GM18499 (cell line): ENCODE measurements around the gene GUK1.

Experiments
- ATAC-seq: cut with Tn5 transposase; IDR thresholded peaks from one replicate; pipeline ENCODE4 v1.9.1; 2021; ENCODE audit warnings: moderate number of reproducible peaks; ENCODE audit not compliant: insufficient read depth, unreplicated experiment

Gene GUK1

DNA sequence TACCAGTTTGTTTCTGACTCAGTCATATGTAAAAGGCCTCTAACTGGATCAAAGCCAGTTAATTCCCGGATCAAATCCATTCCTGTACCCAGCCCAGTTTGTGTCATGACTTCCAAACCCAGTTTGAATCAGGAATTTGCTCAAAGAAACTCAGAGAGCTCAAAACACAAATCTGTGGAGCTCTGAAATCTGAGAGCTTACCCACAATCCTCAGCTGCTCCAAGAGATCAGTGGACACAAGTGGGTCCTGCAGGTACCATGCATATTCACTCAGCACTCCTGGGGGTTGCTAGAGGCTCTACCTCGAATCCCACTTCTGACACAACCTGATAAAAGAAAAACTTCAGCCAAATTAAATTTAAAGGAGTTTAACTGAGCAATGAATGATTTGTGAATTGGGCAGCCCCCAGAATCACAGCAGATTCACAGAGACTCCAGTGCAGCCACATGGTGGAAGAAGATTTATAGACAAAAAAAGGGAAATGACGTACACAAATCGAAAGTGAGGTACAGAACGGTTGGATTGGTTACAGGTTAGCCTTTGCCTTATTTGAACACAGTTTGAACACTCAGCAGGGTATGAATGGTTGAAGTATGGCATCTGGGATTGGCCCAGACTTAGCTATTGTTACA lies 19.1 kb upstream of the GUK1 start:
- no peak for ATAC-seq

DNA sequence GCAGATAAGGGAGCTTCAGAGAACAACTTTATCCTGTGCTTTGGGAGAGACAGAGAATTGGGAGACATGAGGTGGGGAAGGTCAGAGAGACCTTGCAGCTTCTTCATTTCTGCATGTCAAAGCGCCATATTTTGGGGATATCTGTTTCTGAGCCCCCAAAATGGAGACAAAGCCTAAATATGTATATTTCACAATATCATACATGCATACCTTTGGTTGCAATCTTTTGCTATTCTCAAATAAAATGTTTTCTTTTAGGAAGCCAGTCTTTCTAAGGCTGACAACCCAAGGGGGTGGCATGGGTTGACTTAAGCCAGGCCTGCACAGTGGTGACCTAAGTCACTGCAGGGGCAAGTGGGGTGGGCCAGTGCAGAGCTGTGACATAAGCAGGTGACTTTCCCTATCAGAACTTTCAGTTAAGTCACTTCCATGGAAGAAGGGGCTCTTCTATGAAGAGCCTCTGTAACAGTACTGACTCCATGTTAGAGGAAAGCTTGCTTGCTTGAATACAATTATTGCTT lies 17.1 kb upstream of the GUK1 start:
- ATAC-seq: no peak

DNA sequence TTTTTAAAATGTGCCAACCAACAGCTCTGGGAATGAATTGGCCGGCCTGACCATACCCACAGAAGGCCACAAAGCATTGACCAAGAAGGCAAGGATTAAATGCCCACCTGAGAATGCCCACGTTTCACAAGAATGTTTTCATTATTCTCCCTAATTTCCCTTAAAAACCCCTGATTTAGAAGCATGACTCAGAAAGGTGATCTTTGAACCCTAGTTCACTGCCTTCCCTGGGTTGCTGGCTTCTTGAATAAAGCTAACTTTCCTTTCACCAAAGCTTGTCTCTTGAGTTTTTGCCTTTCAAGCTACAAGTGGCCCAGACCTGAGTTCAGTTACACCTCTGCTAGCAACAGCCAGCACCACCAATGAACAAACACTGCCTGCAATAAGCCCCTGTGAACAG lies 16.6 kb upstream of the GUK1 start:
- no peak for ATAC-seq

- ATAC-seq: no peak
These were observed 14.9 kb upstream of the GUK1 start for GRCh38 chr1:228125185-228125584.

GRCh38 chr1:228131766-228132165 lies 8.3 kb upstream of the GUK1 start:
- no peak for ATAC-seq

GRCh38 chr1:228134591-228134990 lies 5.5 kb upstream of the GUK1 start:
- ATAC-seq: no peak

- ATAC-seq: no peak
These were observed 3.2 kb upstream of the GUK1 start for GRCh38 chr1:228136901-228137300.

GRCh38 chr1:228139406-228139930 lies 611 bp upstream of the GUK1 start:
- ATAC-seq: no peak

- no peak for ATAC-seq
These were observed 696 bp downstream of the GUK1 start for GRCh38 chr1:228140724-228141225.

- no peak for ATAC-seq
These were observed 1.4 kb downstream of the GUK1 start for GRCh38 chr1:228141226-228142044.

GRCh38 chr1:228142155-228142691 lies 2.1 kb downstream of the GUK1 start:
- ATAC-seq: no peak

DNA sequence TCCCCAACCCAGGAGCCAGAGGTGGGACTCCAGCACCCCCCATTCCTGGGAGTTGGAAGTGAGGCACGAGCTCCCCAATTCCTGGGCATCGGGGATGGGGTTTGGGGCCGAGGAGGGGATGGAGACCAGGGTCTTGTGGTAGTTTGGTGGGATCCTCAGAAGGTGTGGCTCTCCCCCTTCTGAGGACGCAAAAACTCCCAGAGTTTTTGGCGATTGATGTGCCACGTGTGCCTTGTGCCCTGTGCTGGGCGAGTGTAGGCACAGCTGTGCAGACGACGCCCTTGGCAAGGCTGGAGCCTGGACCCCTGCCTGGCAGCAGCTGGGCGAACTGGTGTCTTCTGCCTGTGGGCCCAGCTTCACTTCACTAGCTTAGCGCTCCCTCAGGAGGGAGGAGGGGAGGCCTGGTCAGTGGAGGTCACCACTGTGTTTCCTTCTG lies 2.6 kb downstream of the GUK1 start:
- ATAC-seq: no peak

- ATAC-seq: no peak
These were observed 3.6 kb downstream of the GUK1 start for GRCh38 chr1:228143480-228144192.

DNA sequence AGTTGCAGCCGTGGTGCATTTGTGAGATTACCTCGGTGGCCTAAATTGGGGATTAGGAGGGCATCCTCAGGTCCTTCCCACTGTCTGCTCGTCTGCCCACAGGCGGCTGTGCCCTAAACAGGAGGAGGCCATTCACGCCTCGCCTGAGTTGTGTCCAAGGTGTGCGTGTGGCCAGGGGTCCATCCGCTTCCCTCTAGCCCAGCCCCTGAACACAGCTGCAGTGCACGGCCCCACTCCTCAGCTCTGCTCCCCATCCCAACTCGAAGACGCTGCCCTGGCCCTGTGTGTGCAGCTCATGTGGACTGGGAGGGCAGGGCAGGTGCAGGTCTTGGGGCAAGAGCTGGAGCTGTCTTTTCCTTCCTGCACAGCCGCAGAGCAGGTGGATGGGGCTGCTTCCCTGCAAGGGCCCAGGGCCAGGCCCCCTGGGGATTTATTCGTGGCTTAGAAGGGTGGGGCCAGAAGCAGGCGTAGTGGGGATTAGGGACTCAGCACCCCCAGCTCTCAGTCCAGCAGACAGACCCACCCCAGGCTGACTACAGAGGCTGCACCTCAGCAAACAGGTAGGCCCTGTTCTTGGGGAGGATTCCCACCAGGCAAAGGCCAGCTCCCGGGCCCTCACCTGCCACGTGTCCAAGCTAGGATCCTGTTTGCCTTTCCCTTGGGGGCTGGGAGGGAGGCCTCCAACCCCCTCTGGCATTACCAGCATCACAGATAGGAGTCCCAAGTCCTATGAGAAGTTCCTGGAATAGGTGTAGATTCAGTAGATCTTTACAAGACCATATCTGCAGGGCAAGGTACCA lies 4.3 kb downstream of the GUK1 start:
- no peak for ATAC-seq

GRCh38 chr1:228144993-228145343 lies 4.9 kb downstream of the GUK1 start:
- no peak for ATAC-seq

DNA sequence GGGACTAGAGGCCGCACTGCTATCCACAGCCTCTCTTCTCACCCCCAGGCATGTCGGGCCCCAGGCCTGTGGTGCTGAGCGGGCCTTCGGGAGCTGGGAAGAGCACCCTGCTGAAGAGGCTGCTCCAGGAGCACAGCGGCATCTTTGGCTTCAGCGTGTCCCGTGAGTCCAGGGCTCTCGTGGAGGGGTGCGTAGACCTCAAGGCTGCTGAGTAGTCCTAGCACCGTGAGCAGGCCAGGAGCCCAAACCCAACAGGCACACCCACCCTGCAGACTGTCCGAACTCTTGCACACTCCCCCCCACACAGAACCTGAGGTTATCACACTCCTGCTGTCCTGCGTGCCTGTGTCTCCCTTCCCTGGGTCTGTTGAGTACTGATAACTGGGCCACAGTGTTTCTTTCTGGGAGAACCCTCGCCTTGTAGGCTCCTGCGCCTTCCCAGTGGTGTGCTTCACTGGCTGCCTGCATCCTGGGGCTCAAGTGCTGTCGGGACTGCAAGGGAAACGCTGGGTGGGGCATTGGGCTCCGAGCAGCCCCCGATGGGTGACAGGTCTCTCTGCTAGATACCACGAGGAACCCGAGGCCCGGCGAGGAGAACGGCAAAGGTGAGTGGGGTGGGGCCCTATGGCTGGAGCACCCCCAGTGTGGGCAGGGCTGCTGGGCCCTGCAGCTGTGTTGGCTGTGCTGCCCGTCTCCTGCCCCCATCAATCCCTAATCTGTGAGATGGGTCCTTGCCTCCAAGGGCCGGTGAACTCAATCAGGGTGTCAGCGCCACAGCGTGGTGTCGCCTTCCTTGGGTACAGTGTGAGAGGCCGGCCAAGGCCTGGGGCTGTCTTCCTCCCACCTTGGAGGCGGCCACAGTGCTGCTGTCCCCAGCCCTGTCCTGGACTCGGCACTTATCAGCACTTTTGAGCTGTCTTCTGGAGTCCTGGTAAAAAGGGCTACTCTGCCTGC lies 5.7 kb downstream of the GUK1 start:
- ATAC-seq: no peak

DNA sequence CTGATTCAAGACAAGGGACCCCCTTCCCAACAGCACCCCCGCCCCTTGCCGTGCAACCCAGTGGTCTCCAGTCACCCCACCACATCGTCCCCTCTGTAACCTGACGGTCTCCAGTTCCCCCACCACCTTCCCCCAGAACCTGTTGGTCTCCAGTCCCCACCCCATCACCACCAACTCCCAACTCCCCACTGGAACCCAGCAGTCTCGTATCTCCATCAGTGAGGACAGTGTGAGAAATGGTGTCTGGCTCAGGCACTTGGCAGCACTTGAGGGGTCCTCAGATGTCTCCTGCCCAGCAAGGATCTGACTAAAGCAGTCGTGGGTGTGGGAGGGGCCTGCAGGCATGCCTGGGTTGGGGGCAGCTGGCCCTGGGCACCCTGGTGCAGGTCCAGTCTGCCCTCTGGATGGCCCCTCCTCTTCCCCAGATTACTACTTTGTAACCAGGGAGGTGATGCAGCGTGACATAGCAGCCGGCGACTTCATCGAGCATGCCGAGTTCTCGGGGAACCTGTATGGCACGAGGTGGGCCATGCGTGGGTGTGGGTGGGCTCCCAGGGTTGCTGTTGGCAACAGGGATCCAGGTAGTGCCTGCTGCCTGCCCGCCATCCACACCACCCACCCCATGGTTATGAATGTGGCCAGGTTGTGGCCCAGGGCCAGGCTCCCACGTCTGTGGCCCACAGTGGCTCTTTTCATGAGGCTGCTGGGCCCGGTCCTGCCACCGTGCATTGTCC lies 6.5 kb downstream of the GUK1 start:
- ATAC-seq: no peak

- no peak for ATAC-seq
These were observed 7.1 kb downstream of the GUK1 start for GRCh38 chr1:228147151-228147693.
